ENCODE data around the gene STON2. TPM values are rescaled to one million over a fixed set of nuclear protein-coding genes. Genes with fewer than 3 reads are reported as not detected.

The STON2 gene
- total RNA-seq, 2 donors from 2014 or later, result 8.6 to 14.1 TPM

GRCh38 chr14:81326451-81326850, 73.7 kb downstream of the STON2 start:
- Histone ChIP-seq H3K9me3 (no peaks in the 10 kb centered on the region), H3K36me3 (no peaks in the 10 kb centered on the region), H3K27me3 (no peaks in the 10 kb centered on the region), H3K27ac (no peak overlapping the region), H3K4me1 (no peaks in the 10 kb centered on the region), H3K4me3 (no peak overlapping the region)
- no peak for DNase-seq (ENCODE audit: low spot score)
- no peak for TF ChIP-seq CTCF (IDR thresholded peaks at IDR 0.05)

GRCh38 chr14:81324011-81324410, 76.1 kb downstream of the STON2 start:
- H3K4me3 ChIP-seq, result no peak overlapping the region
- H3K36me3 ChIP-seq, result no peaks in the 10 kb centered on the region
- no peak for TF ChIP-seq CTCF (IDR thresholded peaks at IDR 0.05)
- no peak overlapping the region for H3K27ac ChIP-seq
- no peaks in the 10 kb centered on the region for H3K9me3 ChIP-seq
- H3K4me1 ChIP-seq, result no peaks in the 10 kb centered on the region
- no peaks in the 10 kb centered on the region for H3K27me3 ChIP-seq
- DNase-seq (ENCODE audit: low spot score), result no peak

- no peak for DNase-seq (ENCODE audit: low spot score)
- Histone ChIP-seq H3K27ac (no peak overlapping the region), H3K27me3 (no peaks in the 10 kb centered on the region), H3K4me1 (no peaks in the 10 kb centered on the region), H3K36me3 (no peaks in the 10 kb centered on the region), H3K9me3 (no peaks in the 10 kb centered on the region), H3K4me3 (no peak overlapping the region)
- TF ChIP-seq CTCF (IDR thresholded peaks at IDR 0.05), result no peak
These were observed 77.0 kb downstream of the STON2 start for GRCh38 chr14:81323093-81323492.

- Histone ChIP-seq H3K4me1 (no peaks in the 10 kb centered on the region), H3K27ac (no peak overlapping the region), H3K36me3 (no peaks in the 10 kb centered on the region), H3K27me3 (no peaks in the 10 kb centered on the region), H3K9me3 (no peaks in the 10 kb centered on the region), H3K4me3 (no peak overlapping the region)
- DNase-seq (ENCODE audit: low spot score), result no peak
- TF ChIP-seq CTCF (IDR thresholded peaks at IDR 0.05), result no peak
These were observed 80.2 kb downstream of the STON2 start for GRCh38 chr14:81319946-81320345.

GRCh38 chr14:81319314-81319713, 80.8 kb downstream of the STON2 start:
- DNase-seq (ENCODE audit: low spot score), result no peak
- Histone ChIP-seq H3K27ac (no peak overlapping the region), H3K36me3 (no peaks in the 10 kb centered on the region), H3K4me1 (no peaks in the 10 kb centered on the region), H3K4me3 (no peak overlapping the region), H3K27me3 (no peaks in the 10 kb centered on the region), H3K9me3 (no peaks in the 10 kb centered on the region)
- TF ChIP-seq CTCF (IDR thresholded peaks at IDR 0.05), result no peak

GRCh38 chr14:81315341-81315740, 84.8 kb downstream of the STON2 start:
- no peaks in the 10 kb centered on the region for H3K27me3 ChIP-seq
- no peak for TF ChIP-seq CTCF (IDR thresholded peaks at IDR 0.05)
- H3K27ac ChIP-seq, result no peak overlapping the region
- H3K36me3 ChIP-seq, result no peaks in the 10 kb centered on the region
- H3K9me3 ChIP-seq, result no peaks in the 10 kb centered on the region
- no peak for DNase-seq (ENCODE audit: low spot score)
- no peaks in the 10 kb centered on the region for H3K4me1 ChIP-seq
- no peak overlapping the region for H3K4me3 ChIP-seq
